ENCODE measurements around the gene SETD3. TPM values are rescaled to one million over a fixed set of nuclear protein-coding genes. Genes with fewer than 3 reads are reported as not detected.
"Not testable (repeated sequence)": the region's sequence is repeated elsewhere in the genome, so short reads cannot be mapped to it uniquely, and the experiment has no call there.

Gene SETD3
- total RNA-seq, 1 donor from 2014 or later = 57.9 TPM

DNA sequence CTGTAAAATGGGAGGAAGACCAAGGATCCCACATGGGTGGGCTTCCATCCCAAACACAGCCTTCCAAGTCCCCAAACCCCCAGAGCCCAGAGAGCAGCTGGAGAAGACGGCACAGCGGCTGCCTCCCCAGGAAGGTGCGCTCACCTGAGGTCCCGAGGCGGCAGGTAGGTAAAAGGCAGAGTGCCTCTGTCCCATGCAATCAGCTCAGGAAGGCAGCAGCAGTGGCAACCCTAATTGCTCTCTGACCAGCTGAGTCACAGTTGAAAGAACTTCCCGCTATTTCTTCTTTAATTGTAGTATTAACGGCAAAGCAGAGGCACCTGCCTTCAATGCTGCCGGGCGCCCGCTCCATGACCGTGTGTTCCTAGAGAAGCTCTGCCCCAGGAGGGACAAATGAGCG is 117.6 kb downstream of the SETD3 start:
- no peak for DNase-seq (ENCODE audit: low read depth in 2 of 2)

DNA sequence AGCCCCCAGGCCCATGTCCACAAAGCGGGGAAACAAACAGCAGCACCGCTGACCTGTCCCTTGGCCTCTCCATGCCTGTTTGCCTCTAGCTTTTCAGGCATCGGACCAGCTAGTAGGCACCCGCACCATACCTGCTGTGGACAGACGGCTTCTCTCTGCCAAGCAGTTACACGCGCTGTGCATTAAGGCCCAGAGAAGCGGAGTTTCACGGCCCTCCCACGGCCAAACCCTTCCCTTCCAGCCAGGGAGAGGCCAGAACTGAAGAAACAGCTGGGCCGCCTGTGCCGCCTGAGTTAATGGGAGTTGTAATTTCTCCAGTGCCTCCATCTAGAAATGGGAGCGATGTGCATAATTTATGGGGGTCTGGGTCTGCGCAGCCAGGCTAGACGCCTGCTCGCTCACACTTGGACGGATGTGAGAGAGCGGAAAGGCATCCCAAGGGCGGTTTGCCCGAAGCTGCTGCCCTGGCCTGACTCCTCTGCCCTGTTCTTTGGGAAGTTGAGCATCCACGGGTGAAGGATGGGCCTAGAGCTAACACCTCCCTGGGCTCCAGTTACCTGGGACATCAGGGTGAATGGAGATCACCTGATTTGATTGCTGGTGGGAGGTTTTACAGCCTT is 119.0 kb downstream of the SETD3 start:
- DNase-seq (ENCODE audit: low read depth in 2 of 2) = no peak

DNA sequence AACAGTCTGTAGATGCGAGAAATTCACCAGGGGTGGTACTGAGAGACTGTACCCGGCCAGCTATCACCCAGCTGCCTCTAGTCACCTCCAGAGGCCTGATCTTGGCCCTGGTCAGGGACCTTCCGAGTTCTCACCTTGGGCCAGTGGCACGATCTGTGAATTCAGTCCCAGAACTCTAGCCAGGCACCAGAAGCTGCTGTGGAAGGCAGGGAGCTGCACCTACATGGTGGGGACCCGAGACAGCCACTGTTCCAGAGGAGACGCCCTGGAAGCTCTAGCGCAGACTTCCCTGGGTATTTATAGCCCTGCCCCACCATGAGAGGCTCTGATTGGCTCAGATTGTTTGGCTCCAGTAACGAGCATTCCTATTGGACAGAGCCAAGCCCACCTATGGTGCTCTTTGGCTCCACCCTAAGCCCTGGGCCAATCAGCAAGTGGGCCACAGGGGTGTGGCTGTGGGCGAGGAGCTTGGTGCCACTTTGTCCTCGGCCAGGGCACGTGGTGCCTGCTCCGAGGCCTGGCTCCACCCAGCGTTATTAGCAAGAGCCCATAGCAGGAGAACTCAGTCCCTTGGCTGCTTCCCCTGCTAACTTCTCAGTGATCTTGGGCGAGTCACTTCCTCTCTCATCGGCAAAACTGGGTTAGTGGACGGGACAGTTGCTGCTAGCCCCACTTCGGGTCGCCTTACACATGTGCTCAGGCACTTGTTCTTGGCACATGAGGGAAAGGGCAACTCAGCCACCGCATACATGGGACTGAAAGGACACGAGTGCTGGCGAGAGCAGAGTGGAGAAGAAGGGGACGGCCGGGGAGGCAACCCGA is 119.7 kb downstream of the SETD3 start:
- DNase-seq (ENCODE audit: low read depth in 2 of 2) = no peak

- DNase-seq (ENCODE audit: low read depth in 2 of 2) = no peak
Observed at GRCh38 chr14:99359906-99360305, 120.8 kb downstream of the SETD3 start.

- DNase-seq (ENCODE audit: low read depth in 2 of 2) = no peak
Observed at GRCh38 chr14:99357916-99358390, 122.7 kb downstream of the SETD3 start.

GRCh38 chr14:99357151-99357915 is 123.3 kb downstream of the SETD3 start:
- DNase-seq (ENCODE audit: low read depth in 2 of 2) = no peak

GRCh38 chr14:99356031-99356608 is 124.5 kb downstream of the SETD3 start:
- no peak for DNase-seq (ENCODE audit: low read depth in 2 of 2)

- DNase-seq (ENCODE audit: low read depth in 2 of 2) = no peak
Observed at GRCh38 chr14:99354166-99354875, 126.3 kb downstream of the SETD3 start.

DNA sequence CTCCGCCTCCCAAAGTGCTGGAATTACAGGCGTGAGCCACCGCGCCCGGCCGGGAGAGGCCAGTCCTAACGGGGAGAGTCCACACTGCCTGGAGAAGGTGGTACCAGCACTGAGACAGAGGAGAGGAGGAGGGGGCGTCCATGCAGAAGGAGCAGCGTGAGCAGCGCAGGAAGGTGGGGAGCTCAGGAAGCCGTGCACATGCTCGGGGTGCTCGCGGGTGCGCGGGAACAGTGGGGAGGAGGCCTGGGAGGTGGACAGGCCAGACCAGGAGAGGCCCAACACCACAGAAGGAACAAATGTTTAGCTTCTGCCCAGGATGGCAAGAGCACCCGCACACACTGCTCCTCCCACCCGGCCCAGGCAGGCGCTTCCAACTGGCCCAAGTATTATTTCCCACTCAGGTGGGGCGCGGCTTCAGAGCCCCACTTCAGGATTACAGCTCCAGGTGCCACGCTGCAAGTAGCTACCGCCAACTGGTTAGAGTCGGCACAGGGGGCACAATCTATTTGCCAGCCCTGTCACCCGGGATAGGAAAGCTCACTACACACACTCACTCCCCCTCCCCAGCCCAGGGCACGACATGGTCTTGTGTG is 127.9 kb downstream of the SETD3 start:
- no peak for DNase-seq (ENCODE audit: low read depth in 2 of 2)

DNA sequence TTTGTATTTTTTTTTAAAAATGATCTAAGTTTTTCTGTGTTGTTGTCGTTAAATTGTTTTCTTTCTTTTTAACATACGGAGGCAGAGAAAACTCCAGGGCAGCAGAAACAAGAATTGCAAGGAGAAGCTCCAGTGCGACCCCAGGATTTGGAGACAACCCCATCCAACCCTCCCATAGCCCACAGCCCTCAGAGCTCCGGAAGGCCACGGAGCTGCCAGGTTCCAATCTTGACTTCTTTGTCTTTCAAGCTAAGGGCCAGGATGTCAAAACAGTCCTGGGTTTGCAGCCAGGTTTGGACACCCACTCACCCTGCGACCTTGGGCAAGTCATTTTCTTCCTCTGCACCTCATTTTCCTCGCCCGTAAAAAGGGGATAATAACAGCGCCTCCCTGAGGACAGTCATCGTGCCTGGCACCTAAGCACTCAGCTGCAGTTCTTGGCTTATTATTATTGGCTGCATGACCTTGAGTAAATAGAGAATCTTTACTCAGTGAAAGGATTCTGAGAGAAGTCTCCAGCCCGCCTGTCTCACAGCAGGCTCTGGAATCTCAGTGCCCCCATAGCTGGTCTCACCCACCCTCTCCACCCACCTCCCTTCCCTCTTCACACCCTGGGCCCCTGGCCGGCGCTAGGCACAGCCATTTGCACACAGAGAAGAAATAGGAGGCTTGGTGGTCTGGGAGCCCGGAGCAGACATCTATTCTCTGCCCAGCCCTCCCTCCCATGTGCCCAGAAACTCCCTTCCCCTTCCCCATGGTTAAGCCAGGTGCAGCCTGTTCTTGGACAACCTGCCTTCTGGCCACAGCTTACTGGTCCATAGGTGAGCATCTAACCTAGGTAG is 129.3 kb downstream of the SETD3 start:
- DNase-seq (ENCODE audit: low read depth in 2 of 2) = no peak

GRCh38 chr14:99350751-99351150 is 129.9 kb downstream of the SETD3 start:
- no peak for DNase-seq (ENCODE audit: low read depth in 2 of 2)

GRCh38 chr14:99349721-99350495 is 130.8 kb downstream of the SETD3 start:
- DNase-seq (ENCODE audit: low read depth in 2 of 2) = no peak

- no peak for DNase-seq (ENCODE audit: low read depth in 2 of 2)
Observed at GRCh38 chr14:99348816-99349614, 131.6 kb downstream of the SETD3 start.

GRCh38 chr14:99348231-99348630 is 132.4 kb downstream of the SETD3 start:
- not testable (repeated sequence) for DNase-seq (ENCODE audit: low read depth in 2 of 2)

Measured in lung microvascular endothelial cell (primary cell).